Measurements from ENCODE around the gene LSM14B. TPM values are rescaled to one million over a fixed set of nuclear protein-coding genes. Genes with fewer than 3 reads are reported as not detected.
"Not testable (repeated sequence)": the region's sequence is repeated elsewhere in the genome, so short reads cannot be mapped to it uniquely, and the experiment has no call there.

Gene LSM14B
- total and polyA plus RNA-seq, 4 donors, result 16.4 to 41.7 (median 27.8) TPM

DNA sequence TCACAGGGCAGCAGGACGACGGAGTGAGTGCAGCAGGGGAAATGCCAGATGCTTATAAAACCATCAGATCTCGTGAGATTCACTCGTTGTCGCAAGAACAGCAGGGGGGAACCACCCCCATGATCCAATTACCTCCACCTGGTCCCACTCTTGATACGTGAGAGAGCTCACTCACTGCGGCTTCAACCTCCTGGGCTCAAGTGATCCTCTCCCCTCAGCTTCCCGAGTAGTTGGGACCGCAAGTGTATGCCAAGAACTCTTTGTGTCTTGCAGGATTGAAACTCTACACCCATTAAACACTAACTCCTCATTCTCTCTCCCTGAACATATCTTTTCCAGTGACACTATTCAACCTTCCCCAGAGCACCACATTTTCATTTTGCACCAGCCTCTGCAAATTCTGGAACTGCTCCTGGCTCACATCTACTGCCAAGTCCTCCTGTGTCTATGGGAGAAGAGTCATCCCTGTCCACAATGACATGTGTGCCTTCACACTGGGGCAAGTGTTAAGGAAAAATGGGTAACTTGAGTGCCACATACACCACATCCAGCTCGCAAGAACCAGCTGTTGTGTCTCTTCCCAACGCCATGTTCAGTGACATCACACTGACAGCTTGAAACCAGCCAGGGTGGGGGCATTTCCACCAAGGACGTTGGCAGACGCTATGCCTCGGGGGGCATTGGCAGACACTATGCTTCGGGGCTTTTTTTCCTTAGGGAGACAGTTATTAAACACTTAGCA is 41.9 kb upstream of the LSM14B start:
- WGBS, 2 donors, result 57 to 63% methylated on average over 13 to 15 of the region's 15 CpGs
- ATAC-seq (ENCODE audit: insufficient read depth, low FRiP score) (no peak), DNase-seq (no peak)
- H3K9ac ChIP-seq (ENCODE audit: insufficient read depth in 1 of 2, low read length in 2 of 2), result no peak overlapping the region
- no peak for TF ChIP-seq CTCF (IDR thresholded peaks at IDR 0.05; ENCODE audit: control extremely low read depth, extremely low read depth)
- H3K27me3 ChIP-seq (ENCODE audit: control insufficient read depth in 3 of 3, insufficient read depth in 3 of 3, low read length in 2 of 3), result no peaks in the 10 kb centered on the region
- H3K4me1 ChIP-seq (ENCODE audit: control insufficient read depth in 5 of 5, insufficient read depth in 5 of 5, low read length in 5 of 5), result no peaks in the 10 kb centered on the region
- peaks cover 0 to 13% (median 7%) of the 10 kb centered on the region in 4 donors for H3K9me3 ChIP-seq (ENCODE audit: control insufficient read depth in 4 of 4, insufficient read depth in 3 of 4, low read length in 3 of 4)
- no peak overlapping the region for H3K4me3 ChIP-seq
- no peaks in the 10 kb centered on the region for H3K36me3 ChIP-seq (ENCODE audit: control insufficient read depth in 4 of 4, insufficient read depth in 4 of 4, low read length in 4 of 4)
- H3K27ac ChIP-seq (ENCODE audit: low read depth in 1 of 2, low read length in 1 of 2), result no peak overlapping the region

DNA sequence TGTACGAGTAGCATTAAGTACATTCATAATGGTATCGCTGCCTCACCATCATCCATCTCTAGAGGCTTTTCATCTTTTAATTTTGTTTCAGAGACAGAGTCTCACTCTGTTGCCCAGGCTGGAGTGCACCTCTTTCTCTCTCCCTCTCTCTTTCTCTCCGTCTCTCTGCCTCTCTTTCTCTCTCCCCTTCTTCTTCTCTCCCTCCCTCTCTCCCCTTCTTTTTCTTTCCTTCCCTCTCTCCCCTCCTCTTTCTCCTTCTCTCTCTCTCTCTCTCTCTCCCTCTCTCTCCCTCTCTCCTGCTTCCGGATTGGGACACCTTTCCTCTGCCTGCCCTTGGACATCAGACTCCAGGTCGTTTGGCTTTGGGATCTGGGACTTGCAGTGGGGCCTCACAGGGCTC is 39.0 kb upstream of the LSM14B start:
- no peak overlapping the region for H3K27ac ChIP-seq (ENCODE audit: low read depth in 1 of 2, low read length in 1 of 2)
- H3K4me1 ChIP-seq (ENCODE audit: control insufficient read depth in 5 of 5, insufficient read depth in 5 of 5, low read length in 5 of 5), result no peaks in the 10 kb centered on the region
- 55 to 56% methylated on average over 5 of the region's 5 CpGs for WGBS, 2 donors
- H3K36me3 ChIP-seq (ENCODE audit: control insufficient read depth in 4 of 4, insufficient read depth in 4 of 4, low read length in 4 of 4), result no peaks in the 10 kb centered on the region
- no peak for TF ChIP-seq CTCF (IDR thresholded peaks at IDR 0.05; ENCODE audit: control extremely low read depth, extremely low read depth)
- ATAC-seq (ENCODE audit: insufficient read depth, low FRiP score) (no peak), DNase-seq (no peak)
- peaks cover 0 to 14% (median 2%) of the 10 kb centered on the region in 4 donors for H3K9me3 ChIP-seq (ENCODE audit: control insufficient read depth in 4 of 4, insufficient read depth in 3 of 4, low read length in 3 of 4)
- peaks cover 0 to 9% (median 3%) of the 10 kb centered on the region in 3 donors for H3K27me3 ChIP-seq (ENCODE audit: control insufficient read depth in 3 of 3, insufficient read depth in 3 of 3, low read length in 2 of 3)
- no peak overlapping the region for H3K9ac ChIP-seq (ENCODE audit: insufficient read depth in 1 of 2, low read length in 2 of 2)
- no peak overlapping the region for H3K4me3 ChIP-seq

DNA sequence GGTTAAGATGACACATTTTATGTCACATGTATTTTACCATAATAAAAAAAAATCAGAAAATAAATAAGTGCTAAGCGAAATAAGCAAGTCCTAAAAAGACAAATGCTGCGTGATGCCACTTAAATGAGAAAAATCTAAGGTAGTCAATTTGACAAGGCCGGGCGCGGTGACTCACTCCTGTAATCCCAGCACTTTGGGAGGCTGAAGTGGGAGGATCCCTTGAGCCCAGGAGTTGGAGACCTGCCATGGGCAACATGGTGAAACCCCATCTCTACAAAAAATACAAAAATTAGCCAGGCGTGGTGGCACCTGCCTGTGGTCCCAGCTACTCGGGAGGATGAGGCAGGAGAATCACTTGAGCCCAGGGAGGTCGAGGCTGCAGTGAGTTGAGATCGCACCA is 38.1 kb upstream of the LSM14B start:
- H3K36me3 ChIP-seq (ENCODE audit: control insufficient read depth in 4 of 4, insufficient read depth in 4 of 4, low read length in 4 of 4); H3K27me3 ChIP-seq (ENCODE audit: control insufficient read depth in 3 of 3, insufficient read depth in 3 of 3, low read length in 2 of 3); H3K27ac ChIP-seq (ENCODE audit: low read depth in 1 of 2, low read length in 1 of 2); DNase-seq; H3K9me3 ChIP-seq (ENCODE audit: control insufficient read depth in 4 of 4, insufficient read depth in 3 of 4, low read length in 3 of 4); ATAC-seq (ENCODE audit: insufficient read depth, low FRiP score); H3K4me1 ChIP-seq (ENCODE audit: control insufficient read depth in 5 of 5, insufficient read depth in 5 of 5, low read length in 5 of 5); H3K9ac ChIP-seq (ENCODE audit: insufficient read depth in 1 of 2, low read length in 2 of 2); H3K4me3 ChIP-seq: not testable (repeated sequence)
- 91 to 94% methylated on average over 9 of the region's 9 CpGs for WGBS, 2 donors

- Histone ChIP-seq H3K27ac (ENCODE audit: low read depth in 1 of 2, low read length in 1 of 2) (no peak overlapping the region), H3K36me3 (ENCODE audit: control insufficient read depth in 4 of 4, insufficient read depth in 4 of 4, low read length in 4 of 4) (no peaks in the 10 kb centered on the region), H3K9ac (ENCODE audit: insufficient read depth in 1 of 2, low read length in 2 of 2) (no peak overlapping the region), H3K4me3 (no peak overlapping the region), H3K4me1 (ENCODE audit: control insufficient read depth in 5 of 5, insufficient read depth in 5 of 5, low read length in 5 of 5) (no peaks in the 10 kb centered on the region), H3K27me3 (ENCODE audit: control insufficient read depth in 3 of 3, insufficient read depth in 3 of 3, low read length in 2 of 3) (peaks cover 0 to 9% (median 3%) of the 10 kb centered on the region in 3 donors), H3K9me3 (ENCODE audit: control insufficient read depth in 4 of 4, insufficient read depth in 3 of 4, low read length in 3 of 4) (peaks cover 0 to 6% (median 0%) of the 10 kb centered on the region in 4 donors)
- ATAC-seq (ENCODE audit: insufficient read depth, low FRiP score) (no peak), DNase-seq (no peak)
- 70 to 80% methylated on average over 9 of the region's 9 CpGs for WGBS, 2 donors
- no peak for TF ChIP-seq CTCF (IDR thresholded peaks at IDR 0.05; ENCODE audit: control extremely low read depth, extremely low read depth)
Measured at GRCh38 chr20:62085206-62085605, 37.1 kb upstream of the LSM14B start.

Data from lung (tissue), 12 donors.